ENCODE results near the gene KCNF1. TPM values are rescaled to one million over a fixed set of nuclear protein-coding genes. Genes with fewer than 3 reads are reported as not detected.

Gene KCNF1
- total and polyA plus RNA-seq, 4 donors, result 0.09 TPM; not detected in 3

DNA sequence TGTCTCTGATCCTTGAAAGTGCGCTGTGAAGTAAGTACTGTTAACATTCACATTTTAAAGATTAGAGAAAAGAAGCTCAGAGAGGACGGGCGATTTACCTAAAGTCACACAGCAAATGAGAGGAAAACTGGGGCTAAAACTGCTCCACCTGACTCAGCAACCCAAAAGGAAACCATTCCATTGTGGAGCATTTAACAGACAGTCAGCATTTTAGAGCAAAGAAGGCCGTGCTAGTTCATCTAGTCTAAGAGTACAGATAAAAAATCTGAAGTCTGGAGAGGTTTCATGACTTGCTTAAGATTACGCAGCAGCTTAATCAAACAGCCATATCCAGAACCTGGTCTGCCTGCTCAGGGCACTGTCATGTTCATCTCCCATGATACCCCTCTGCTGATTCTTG is 19.9 kb upstream of the KCNF1 start:
- 84% methylated on average over 5 of the region's 5 CpGs for WGBS
- H3K27ac ChIP-seq (ENCODE audit: low read depth in 1 of 2, low read length in 2 of 2), result no peak overlapping the region
- no peak for TF ChIP-seq HNF4G (IDR thresholded peaks at IDR 0.05)
- TF ChIP-seq, protein P1, sequence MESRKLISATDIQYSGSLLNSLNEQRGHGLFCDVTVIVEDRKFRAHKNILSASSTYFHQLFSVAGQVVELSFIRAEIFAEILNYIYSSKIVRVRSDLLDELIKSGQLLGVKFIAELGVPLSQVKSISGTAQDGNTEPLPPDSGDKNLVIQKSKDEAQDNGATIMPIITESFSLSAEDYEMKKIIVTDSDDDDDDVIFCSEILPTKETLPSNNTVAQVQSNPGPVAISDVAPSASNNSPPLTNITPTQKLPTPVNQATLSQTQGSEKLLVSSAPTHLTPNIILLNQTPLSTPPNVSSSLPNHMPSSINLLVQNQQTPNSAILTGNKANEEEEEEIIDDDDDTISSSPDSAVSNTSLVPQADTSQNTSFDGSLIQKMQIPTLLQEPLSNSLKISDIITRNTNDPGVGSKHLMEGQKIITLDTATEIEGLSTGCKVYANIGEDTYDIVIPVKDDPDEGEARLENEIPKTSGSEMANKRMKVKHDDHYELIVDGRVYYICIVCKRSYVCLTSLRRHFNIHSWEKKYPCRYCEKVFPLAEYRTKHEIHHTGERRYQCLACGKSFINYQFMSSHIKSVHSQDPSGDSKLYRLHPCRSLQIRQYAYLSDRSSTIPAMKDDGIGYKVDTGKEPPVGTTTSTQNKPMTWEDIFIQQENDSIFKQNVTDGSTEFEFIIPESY (IDR thresholded peaks at IDR 0.05), result no peak
- no peak for TF ChIP-seq RAD21 (IDR thresholded peaks at IDR 0.05)
- TF ChIP-seq, protein P2, sequence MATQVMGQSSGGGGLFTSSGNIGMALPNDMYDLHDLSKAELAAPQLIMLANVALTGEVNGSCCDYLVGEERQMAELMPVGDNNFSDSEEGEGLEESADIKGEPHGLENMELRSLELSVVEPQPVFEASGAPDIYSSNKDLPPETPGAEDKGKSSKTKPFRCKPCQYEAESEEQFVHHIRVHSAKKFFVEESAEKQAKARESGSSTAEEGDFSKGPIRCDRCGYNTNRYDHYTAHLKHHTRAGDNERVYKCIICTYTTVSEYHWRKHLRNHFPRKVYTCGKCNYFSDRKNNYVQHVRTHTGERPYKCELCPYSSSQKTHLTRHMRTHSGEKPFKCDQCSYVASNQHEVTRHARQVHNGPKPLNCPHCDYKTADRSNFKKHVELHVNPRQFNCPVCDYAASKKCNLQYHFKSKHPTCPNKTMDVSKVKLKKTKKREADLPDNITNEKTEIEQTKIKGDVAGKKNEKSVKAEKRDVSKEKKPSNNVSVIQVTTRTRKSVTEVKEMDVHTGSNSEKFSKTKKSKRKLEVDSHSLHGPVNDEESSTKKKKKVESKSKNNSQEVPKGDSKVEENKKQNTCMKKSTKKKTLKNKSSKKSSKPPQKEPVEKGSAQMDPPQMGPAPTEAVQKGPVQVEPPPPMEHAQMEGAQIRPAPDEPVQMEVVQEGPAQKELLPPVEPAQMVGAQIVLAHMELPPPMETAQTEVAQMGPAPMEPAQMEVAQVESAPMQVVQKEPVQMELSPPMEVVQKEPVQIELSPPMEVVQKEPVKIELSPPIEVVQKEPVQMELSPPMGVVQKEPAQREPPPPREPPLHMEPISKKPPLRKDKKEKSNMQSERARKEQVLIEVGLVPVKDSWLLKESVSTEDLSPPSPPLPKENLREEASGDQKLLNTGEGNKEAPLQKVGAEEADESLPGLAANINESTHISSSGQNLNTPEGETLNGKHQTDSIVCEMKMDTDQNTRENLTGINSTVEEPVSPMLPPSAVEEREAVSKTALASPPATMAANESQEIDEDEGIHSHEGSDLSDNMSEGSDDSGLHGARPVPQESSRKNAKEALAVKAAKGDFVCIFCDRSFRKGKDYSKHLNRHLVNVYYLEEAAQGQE (IDR thresholded peaks at IDR 0.05), result no peak
- no peak for TF ChIP-seq JUND (IDR thresholded peaks at IDR 0.05)
- TF ChIP-seq EGR1 (IDR thresholded peaks at IDR 0.05; ENCODE audit: low read depth in 2 of 2), result no peak
- no peak for TF ChIP-seq YY1 (IDR thresholded peaks at IDR 0.05)
- no peak for TF ChIP-seq FOXA2 (IDR thresholded peaks at IDR 0.05)
- no peak for TF ChIP-seq NR2F2 (IDR thresholded peaks at IDR 0.05)
- no peak for TF ChIP-seq RXRA (IDR thresholded peaks at IDR 0.05)
- no peak for TF ChIP-seq FOXA1 (IDR thresholded peaks at IDR 0.05)
- TF ChIP-seq, protein P3, sequence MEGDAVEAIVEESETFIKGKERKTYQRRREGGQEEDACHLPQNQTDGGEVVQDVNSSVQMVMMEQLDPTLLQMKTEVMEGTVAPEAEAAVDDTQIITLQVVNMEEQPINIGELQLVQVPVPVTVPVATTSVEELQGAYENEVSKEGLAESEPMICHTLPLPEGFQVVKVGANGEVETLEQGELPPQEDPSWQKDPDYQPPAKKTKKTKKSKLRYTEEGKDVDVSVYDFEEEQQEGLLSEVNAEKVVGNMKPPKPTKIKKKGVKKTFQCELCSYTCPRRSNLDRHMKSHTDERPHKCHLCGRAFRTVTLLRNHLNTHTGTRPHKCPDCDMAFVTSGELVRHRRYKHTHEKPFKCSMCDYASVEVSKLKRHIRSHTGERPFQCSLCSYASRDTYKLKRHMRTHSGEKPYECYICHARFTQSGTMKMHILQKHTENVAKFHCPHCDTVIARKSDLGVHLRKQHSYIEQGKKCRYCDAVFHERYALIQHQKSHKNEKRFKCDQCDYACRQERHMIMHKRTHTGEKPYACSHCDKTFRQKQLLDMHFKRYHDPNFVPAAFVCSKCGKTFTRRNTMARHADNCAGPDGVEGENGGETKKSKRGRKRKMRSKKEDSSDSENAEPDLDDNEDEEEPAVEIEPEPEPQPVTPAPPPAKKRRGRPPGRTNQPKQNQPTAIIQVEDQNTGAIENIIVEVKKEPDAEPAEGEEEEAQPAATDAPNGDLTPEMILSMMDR (IDR thresholded peaks at IDR 0.05; ENCODE audit: low read depth, low read length, missing input control), result no peak
- TF ChIP-seq HNF4A (conservative IDR thresholded peaks at IDR 0.05), result no peak
- H3K36me3 ChIP-seq (ENCODE audit: control insufficient read depth in 4 of 4, insufficient read depth in 3 of 4, low read depth in 1 of 4, low read length in 3 of 4), result no peaks in the 10 kb centered on the region
- H3K27me3 ChIP-seq (ENCODE audit: control insufficient read depth in 4 of 4, insufficient read depth in 4 of 4, low read length in 3 of 4), result no peaks in the 10 kb centered on the region
- no peak overlapping the region for H3K4me3 ChIP-seq (ENCODE audit: low read depth in 1 of 3, low read length in 3 of 3)
- H3K9me3 ChIP-seq (ENCODE audit: control insufficient read depth in 4 of 4, low read length in 3 of 4), result no peaks in the 10 kb centered on the region
- no peak overlapping the region for H3K9ac ChIP-seq (ENCODE audit: low read depth in 1 of 2, low read length in 2 of 2)
- H3K4me1 ChIP-seq (ENCODE audit: control insufficient read depth in 4 of 4, insufficient read depth in 4 of 4, low read length in 3 of 4), result no peaks in the 10 kb centered on the region
- DNase-seq (ENCODE audit: low spot score), result no peak

DNA sequence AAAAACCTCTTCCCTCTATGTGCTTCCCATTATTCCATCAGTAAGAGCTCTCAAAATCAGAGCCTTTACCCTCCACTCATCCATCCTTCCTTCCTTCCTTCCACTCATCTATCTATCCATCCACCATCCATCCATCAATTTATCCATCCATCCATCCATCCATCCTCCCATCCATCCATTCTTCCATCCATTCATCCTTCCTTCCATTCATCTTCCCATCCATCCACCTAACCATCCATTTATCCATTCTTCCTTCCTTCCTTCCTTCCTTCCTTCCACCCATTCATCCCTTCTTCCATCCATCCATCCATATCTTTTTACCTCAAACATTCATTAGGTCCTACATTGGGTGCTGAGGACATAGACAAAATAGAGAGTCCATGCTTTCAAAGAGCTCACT is 19.4 kb upstream of the KCNF1 start:
- H3K4me3 ChIP-seq (ENCODE audit: low read depth in 1 of 3, low read length in 3 of 3), result no peak overlapping the region
- no peaks in the 10 kb centered on the region for H3K4me1 ChIP-seq (ENCODE audit: control insufficient read depth in 4 of 4, insufficient read depth in 4 of 4, low read length in 3 of 4)
- H3K9me3 ChIP-seq (ENCODE audit: control insufficient read depth in 4 of 4, low read length in 3 of 4), result no peaks in the 10 kb centered on the region
- no peak for DNase-seq (ENCODE audit: low spot score)
- H3K36me3 ChIP-seq (ENCODE audit: control insufficient read depth in 4 of 4, insufficient read depth in 3 of 4, low read depth in 1 of 4, low read length in 3 of 4), result no peaks in the 10 kb centered on the region
- H3K9ac ChIP-seq (ENCODE audit: low read depth in 1 of 2, low read length in 2 of 2), result no peak overlapping the region
- H3K27ac ChIP-seq (ENCODE audit: low read depth in 1 of 2, low read length in 2 of 2), result no peak overlapping the region
- H3K27me3 ChIP-seq (ENCODE audit: control insufficient read depth in 4 of 4, insufficient read depth in 4 of 4, low read length in 3 of 4), result no peaks in the 10 kb centered on the region
- TF ChIP-seq GABPA (IDR thresholded peaks at IDR 0.05 in 1 of 2, conservative IDR thresholded peaks at IDR 0.05 in 1 of 2) (no peak), EGR1 (IDR thresholded peaks at IDR 0.05; ENCODE audit: low read depth in 2 of 2) (no peak), FOXA2 (IDR thresholded peaks at IDR 0.05) (no peak), JUND (IDR thresholded peaks at IDR 0.05) (no peak), NR2F2 (IDR thresholded peaks at IDR 0.05) (no peak), FOXA1 (IDR thresholded peaks at IDR 0.05) (no peak), HNF4A (conservative IDR thresholded peaks at IDR 0.05) (no peak), RXRA (IDR thresholded peaks at IDR 0.05) (no peak), TAF1 (conservative IDR thresholded peaks at IDR 0.05) (no peak), SP1 (IDR thresholded peaks at IDR 0.05) (no peak), HNF4G (IDR thresholded peaks at IDR 0.05) (no peak), RAD21 (IDR thresholded peaks at IDR 0.05) (no peak)
- TF ChIP-seq, protein P1 (IDR thresholded peaks at IDR 0.05), result no peak
- TF ChIP-seq, protein P4, sequence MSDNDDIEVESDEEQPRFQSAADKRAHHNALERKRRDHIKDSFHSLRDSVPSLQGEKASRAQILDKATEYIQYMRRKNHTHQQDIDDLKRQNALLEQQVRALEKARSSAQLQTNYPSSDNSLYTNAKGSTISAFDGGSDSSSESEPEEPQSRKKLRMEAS (IDR thresholded peaks at IDR 0.05), result no peak
- TF ChIP-seq, protein P2 (IDR thresholded peaks at IDR 0.05), result no peak
